ENCODE measurements around the gene LIN7A.

GRCh38 chr12:80805106-80805505, 132.6 kb downstream of the LIN7A start:
- TF ChIP-seq CTCF (conservative IDR thresholded peaks at IDR 0.05; ENCODE audit: low read depth, low read length) = no peak
- TF ChIP-seq EZH2 (IDR thresholded peaks at IDR 0.05; ENCODE audit: borderline replicate concordance, low read depth, low read length, poor library complexity, severe bottlenecking) = no peak
